Mesendoderm (in vitro differentiated cells): Measurements from ENCODE around the gene HOXD8.

Experiments
- DNase-seq: peaks from one replicate; pipeline ENCODE4 v3.0.0; 2013
- H2AK5ac ChIP-seq: 2 replicates; pipeline ENCODE4 v1.6.1; 2013; ENCODE audit warnings: low read length, inconsistent platforms
- H2BK120ac ChIP-seq: 2 replicates; pipeline ENCODE4 v1.6.1; 2013; ENCODE audit warnings: low read depth, mild to moderate bottlenecking, low read length, moderate library complexity, mixed read lengths
- H2BK15ac ChIP-seq: replicated peaks from 2 replicates; pipeline ENCODE4 v1.6.1; 2013; ENCODE audit warnings: low read depth, mild to moderate bottlenecking, moderate library complexity
- H2BK5ac ChIP-seq: 2 replicates; pipeline ENCODE4 v1.6.1; 2013; ENCODE audit warnings: low read length, inconsistent platforms
- H3K18ac ChIP-seq: 2 replicates; pipeline ENCODE4 v1.6.1; 2013; ENCODE audit warnings: mild to moderate bottlenecking, low read length, mixed read lengths
- H3K23ac ChIP-seq: one replicate; pipeline ENCODE4 v1.6.1; 2013; ENCODE audit warnings: low read length
- H3K27ac ChIP-seq: 2 replicates; pipeline ENCODE4 v1.5.1; 2013; ENCODE audit warnings: low read depth, mild to moderate bottlenecking, inconsistent platforms, low read length, moderate library complexity
- H3K27me3 ChIP-seq: 2 replicates; pipeline ENCODE4 v1.6.1; 2013; ENCODE audit warnings: low read length, control low read depth, mild to moderate bottlenecking, inconsistent platforms; ENCODE audit not compliant: insufficient read depth, poor library complexity
- H3K36me3 ChIP-seq: 2 replicates; pipeline ENCODE4 v1.6.1; 2013; ENCODE audit warnings: low read length, inconsistent platforms; ENCODE audit not compliant: control insufficient read depth, insufficient read depth
- H3K4ac ChIP-seq: one replicate; pipeline ENCODE4 v1.6.1; 2013; ENCODE audit warnings: low read depth, mild to moderate bottlenecking, low read length, moderate library complexity
- H3K4me1 ChIP-seq: 2 replicates; pipeline ENCODE4 v1.6.1; 2013; ENCODE audit warnings: low read depth, low read length, inconsistent platforms; ENCODE audit not compliant: control insufficient read depth
- H3K4me2 ChIP-seq: 2 replicates; pipeline ENCODE4 v1.6.1; 2013; ENCODE audit warnings: low read length
- H3K4me3 ChIP-seq: 2 replicates; pipeline ENCODE4 v1.5.1; 2013; ENCODE audit warnings: mild to moderate bottlenecking, low read length
- H3K56ac ChIP-seq: one replicate; pipeline ENCODE4 v1.6.1; 2013; ENCODE audit warnings: low read length
- H3K79me1 ChIP-seq: 2 replicates; pipeline ENCODE4 v1.6.1; 2013; ENCODE audit warnings: low read length, inconsistent platforms
- H3K79me2 ChIP-seq: 2 replicates; pipeline ENCODE4 v1.6.1; 2013; ENCODE audit warnings: mild to moderate bottlenecking, low read length; ENCODE audit not compliant: control insufficient read depth, insufficient read depth
- H3K9ac ChIP-seq: 2 replicates; pipeline ENCODE4 v1.6.1; 2013; ENCODE audit warnings: low read length, inconsistent platforms
- H4K5ac ChIP-seq: one replicate; pipeline ENCODE4 v1.6.1; 2013; ENCODE audit warnings: low read length
- H4K8ac ChIP-seq: one replicate; pipeline ENCODE4 v1.6.1; 2013; ENCODE audit warnings: low read depth, mild to moderate bottlenecking, control low read depth, low read length, moderate library complexity
- WGBS: extraction: QIAGEN DNeasy Blood & Tissue Kit; methylation state at CpG from one replicate; pipeline ENCODE4 v1.1.7; 2013; ENCODE audit warnings: low lambda C conversion rate, missing lambda C conversion rate; ENCODE audit not compliant: insufficient coverage; ENCODE audit errors: extremely low coverage; 5-methylcytosine and 5-hydroxymethylcytosine counted together

Gene HOXD8

GRCh38 chr2:176085861-176086771 is 43.4 kb upstream of the HOXD8 start:
- no CpG with 5 or more reads among the region's 46 CpGs for WGBS

GRCh38 chr2:176087330-176088047 is 42.0 kb upstream of the HOXD8 start:
- H3K27me3 ChIP-seq = peaks cover 86% of the 10 kb centered on the region
- H3K4me2 ChIP-seq = peak overlapping the region; percentile 96
- H3K9ac ChIP-seq = peak overlapping the region; percentile 49
- H4K5ac ChIP-seq = no peak overlapping the region
- no peak for DNase-seq
- no peak overlapping the region for H4K8ac ChIP-seq
- H3K4ac ChIP-seq = no peak overlapping the region
- no peaks in the 10 kb centered on the region for H3K36me3 ChIP-seq
- no peaks in the 10 kb centered on the region for H3K79me2 ChIP-seq
- peak overlapping the region; percentile 97 for H3K23ac ChIP-seq
- no peak overlapping the region for H2AK5ac ChIP-seq
- H3K4me1 ChIP-seq = peaks cover 3% of the 10 kb centered on the region
- H3K27ac ChIP-seq = no peak overlapping the region
- WGBS = no CpG with 5 or more reads among the region's 29 CpGs
- no peak overlapping the region for H2BK120ac ChIP-seq
- no peaks in the 10 kb centered on the region for H3K79me1 ChIP-seq
- no peak overlapping the region for H2BK5ac ChIP-seq
- no peak overlapping the region for H3K4me3 ChIP-seq
- H2BK15ac ChIP-seq = no peak overlapping the region
- H3K56ac ChIP-seq = peak overlapping the region; percentile 80
- H3K18ac ChIP-seq = no peak overlapping the region

More at GRCh38 chr2:176085861-176086771, 43.4 kb upstream of the HOXD8 start:
- no peak overlapping the region for H4K8ac ChIP-seq
- no peak overlapping the region for H3K4ac ChIP-seq
- no peaks in the 10 kb centered on the region for H3K79me2 ChIP-seq
- H3K27ac ChIP-seq = no peak overlapping the region
- H3K79me1 ChIP-seq = no peaks in the 10 kb centered on the region
- no peak overlapping the region for H3K9ac ChIP-seq
- H3K18ac ChIP-seq = no peak overlapping the region
- no peak overlapping the region for H3K4me3 ChIP-seq
- H4K5ac ChIP-seq = no peak overlapping the region
- no peaks in the 10 kb centered on the region for H3K36me3 ChIP-seq
- H3K4me2 ChIP-seq = peak overlapping the region; percentile 4
- DNase-seq = peak; percentile 72
- H2AK5ac ChIP-seq = no peak overlapping the region
- H2BK15ac ChIP-seq = no peak overlapping the region
- H3K23ac ChIP-seq = no peak overlapping the region
- H3K4me1 ChIP-seq = peaks cover 3% of the 10 kb centered on the region
- H3K56ac ChIP-seq = no peak overlapping the region
- H3K27me3 ChIP-seq = peaks cover 89% of the 10 kb centered on the region
- H2BK120ac ChIP-seq = no peak overlapping the region
- no peak overlapping the region for H2BK5ac ChIP-seq

GRCh38 chr2:176088048-176088936 is 41.2 kb upstream of the HOXD8 start:
- Histone ChIP-seq H3K4me1 (peaks cover 5% of the 10 kb centered on the region), H3K23ac (peak overlapping the region; percentile 97), H3K18ac (no peak overlapping the region), H4K8ac (no peak overlapping the region), H3K79me2 (no peaks in the 10 kb centered on the region), H3K27me3 (peaks cover 81% of the 10 kb centered on the region), H3K56ac (peak overlapping the region; percentile 80), H2BK15ac (no peak overlapping the region), H3K4ac (no peak overlapping the region), H3K27ac (no peak overlapping the region), H3K36me3 (no peaks in the 10 kb centered on the region), H2BK120ac (no peak overlapping the region), H2BK5ac (no peak overlapping the region), H3K79me1 (no peaks in the 10 kb centered on the region), H2AK5ac (no peak overlapping the region), H3K4me3 (peak overlapping the region; percentile 15), H4K5ac (no peak overlapping the region), H3K4me2 (peak overlapping the region; percentile 96), H3K9ac (peak overlapping the region; percentile 49)
- no CpG with 5 or more reads among the region's 49 CpGs for whole genome bisulfite sequencing
- DNase-seq = peak; percentile 89

GRCh38 chr2:176088937-176089842 is 40.3 kb upstream of the HOXD8 start:
- Histone ChIP-seq H2BK5ac (no peak overlapping the region), H3K27me3 (peaks cover 81% of the 10 kb centered on the region), H3K79me2 (no peaks in the 10 kb centered on the region), H3K36me3 (no peaks in the 10 kb centered on the region), H2AK5ac (no peak overlapping the region), H3K56ac (peak overlapping the region; percentile 7), H3K79me1 (no peaks in the 10 kb centered on the region), H3K4me2 (no peak overlapping the region), H4K5ac (no peak overlapping the region), H3K4me1 (peaks cover 7% of the 10 kb centered on the region), H2BK120ac (no peak overlapping the region), H3K23ac (no peak overlapping the region), H2BK15ac (no peak overlapping the region), H4K8ac (no peak overlapping the region), H3K27ac (no peak overlapping the region), H3K4ac (no peak overlapping the region), H3K4me3 (no peak overlapping the region), H3K18ac (no peak overlapping the region), H3K9ac (no peak overlapping the region)
- no peak for DNase-seq
- no CpG with 5 or more reads among the region's 6 CpGs for WGBS

GRCh38 chr2:176089843-176090395 is 39.6 kb upstream of the HOXD8 start:
- H3K27me3 ChIP-seq = peaks cover 80% of the 10 kb centered on the region
- no peaks in the 10 kb centered on the region for H3K79me1 ChIP-seq
- H4K5ac ChIP-seq = no peak overlapping the region
- H3K27ac ChIP-seq = no peak overlapping the region
- no peak overlapping the region for H2BK15ac ChIP-seq
- no peak for DNase-seq
- no peak overlapping the region for H3K18ac ChIP-seq
- peaks cover 5% of the 10 kb centered on the region for H3K4me1 ChIP-seq
- no peak overlapping the region for H3K56ac ChIP-seq
- no peak overlapping the region for H3K9ac ChIP-seq
- H2BK120ac ChIP-seq = no peak overlapping the region
- no peak overlapping the region for H3K4me3 ChIP-seq
- no peak overlapping the region for H2BK5ac ChIP-seq
- no peak overlapping the region for H2AK5ac ChIP-seq
- H3K79me2 ChIP-seq = no peaks in the 10 kb centered on the region
- H3K23ac ChIP-seq = no peak overlapping the region
- H4K8ac ChIP-seq = no peak overlapping the region
- no peaks in the 10 kb centered on the region for H3K36me3 ChIP-seq
- H3K4me2 ChIP-seq = no peak overlapping the region
- no peak overlapping the region for H3K4ac ChIP-seq
